Right atrium auricular region (tissue), 2 donors: ENCODE data around the gene PDE4B. TPM values are rescaled to one million over a fixed set of nuclear protein-coding genes. Genes with fewer than 3 reads are reported as not detected.

Experiments used
- DNase-seq: peaks from one replicate; pipeline ENCODE4 v3.0.0-alpha.2; 2019; ENCODE audit warnings: low spot score
- H3K27ac ChIP-seq, 2 donors: fragments of 200-600 bp; sonication (generic); 1 replicate in 1 of 2; 2 replicates in 1 of 2; pipeline ENCODE4 v1.5.1; 2016 to 2019
- H3K27me3 ChIP-seq, 2 donors: fragments of 200-600 bp; sonication (generic); one replicate each; pipeline versions ENCODE4 v1.5.1 to v1.6.0; 2017 to 2019
- H3K36me3 ChIP-seq: fragments of 200-600 bp; sonication (generic); one replicate; pipeline ENCODE4 v1.5.1; 2016
- H3K4me1 ChIP-seq, 2 donors: fragments of 200-600 bp; sonication (generic); one replicate each; pipeline versions ENCODE4 v1.5.1 to v1.6.0; 2017 to 2019
- H3K4me3 ChIP-seq, 2 donors: fragments of 200-600 bp; sonication (generic); 1 replicate in 1 of 2; 2 replicates in 1 of 2; pipeline ENCODE4 v1.5.1; 2017 to 2019; ENCODE audit warnings: mild to moderate bottlenecking in 1 of 2, moderate library complexity in 1 of 2
- H3K9me3 ChIP-seq, 2 donors: fragments of 200-600 bp; sonication (generic); one replicate each; pipeline ENCODE4 v1.5.1; 2019
- CTCF ChIP-seq, 2 donors: fragments of 200-600 bp; sonication (generic); IDR thresholded peaks; one replicate each; pipeline ENCODE4 v1.5.1; 2019; ENCODE audit warnings: antibody characterized with exemption in 2 of 2
- total RNA-seq, 2 donors: library from RNA; depleted of rRNA; stranded (reverse); fragments of >200 nt; gene quantifications; one replicate each; pipeline ENCODE4 v1.1.0, GENCODE V29; 2016

PDE4B gene
- total RNA-seq, 2 donors from 2014 or later: 16.0 to 27.7 TPM

- Histone ChIP-seq H3K36me3 (no peaks in the 10 kb centered on the region), H3K4me1 (peaks cover 0 to 21% of the 10 kb centered on the region in 2 donors), H3K4me3 (no peak overlapping the region), H3K27me3 (no peaks in the 10 kb centered on the region), H3K9me3 (no peaks in the 10 kb centered on the region), H3K27ac (no peak overlapping the region)
- DNase-seq: no peak
- TF ChIP-seq CTCF (IDR thresholded peaks at IDR 0.05): no peak
Measured at GRCh38 chr1:66302815-66303214, 510.1 kb downstream of the PDE4B start.

GRCh38 chr1:66303646-66304045 is 511.0 kb downstream of the PDE4B start:
- no peaks in the 10 kb centered on the region for H3K27me3 ChIP-seq
- H3K36me3 ChIP-seq: no peaks in the 10 kb centered on the region
- DNase-seq: no peak
- H3K4me3 ChIP-seq: no peak overlapping the region
- H3K9me3 ChIP-seq: no peaks in the 10 kb centered on the region
- H3K27ac ChIP-seq: peak overlapping the region in 1 of 2 donors; percentile 44
- no peak for TF ChIP-seq CTCF (IDR thresholded peaks at IDR 0.05)
- H3K4me1 ChIP-seq: peaks cover 0 to 21% of the 10 kb centered on the region in 2 donors

- H3K27ac ChIP-seq: peak overlapping the region in 1 of 2 donors; percentile 44
- DNase-seq: no peak
- no peaks in the 10 kb centered on the region for H3K36me3 ChIP-seq
- no peak for TF ChIP-seq CTCF (IDR thresholded peaks at IDR 0.05)
- peaks cover 0 to 21% of the 10 kb centered on the region in 2 donors for H3K4me1 ChIP-seq
- H3K27me3 ChIP-seq: no peaks in the 10 kb centered on the region
- no peaks in the 10 kb centered on the region for H3K9me3 ChIP-seq
- no peak overlapping the region for H3K4me3 ChIP-seq
Measured at GRCh38 chr1:66304128-66304527, 511.4 kb downstream of the PDE4B start.

- H3K4me1 ChIP-seq: peaks cover 0 to 12% of the 10 kb centered on the region in 2 donors
- DNase-seq: no peak
- TF ChIP-seq CTCF (IDR thresholded peaks at IDR 0.05): no peak
Measured at GRCh38 chr1:66305927-66306326, 513.2 kb downstream of the PDE4B start.

GRCh38 chr1:66309006-66309741 is 516.5 kb downstream of the PDE4B start:
- no peaks in the 10 kb centered on the region for H3K36me3 ChIP-seq
- no peak for DNase-seq
- no peaks in the 10 kb centered on the region for H3K4me1 ChIP-seq
- H3K27ac ChIP-seq: no peak overlapping the region
- TF ChIP-seq CTCF (IDR thresholded peaks at IDR 0.05): no peak
- H3K4me3 ChIP-seq: no peak overlapping the region
- H3K9me3 ChIP-seq: no peaks in the 10 kb centered on the region
- no peaks in the 10 kb centered on the region for H3K27me3 ChIP-seq

More at GRCh38 chr1:66305927-66306326, 513.2 kb downstream of the PDE4B start:
- Histone ChIP-seq H3K36me3 (no peaks in the 10 kb centered on the region), H3K27me3 (no peaks in the 10 kb centered on the region), H3K4me3 (no peak overlapping the region), H3K27ac (no peak overlapping the region), H3K9me3 (no peaks in the 10 kb centered on the region)

GRCh38 chr1:66311092-66311491 is 518.4 kb downstream of the PDE4B start:
- Histone ChIP-seq H3K36me3 (no peaks in the 10 kb centered on the region), H3K4me1 (no peaks in the 10 kb centered on the region), H3K9me3 (no peaks in the 10 kb centered on the region), H3K27me3 (no peaks in the 10 kb centered on the region), H3K4me3 (no peak overlapping the region), H3K27ac (no peak overlapping the region)
- TF ChIP-seq CTCF (IDR thresholded peaks at IDR 0.05): no peak
- no peak for DNase-seq
